Bronchial epithelial cell (primary cell): Measurements from ENCODE around the gene TMEM214. TPM values are rescaled to one million over a fixed set of nuclear protein-coding genes. Genes with fewer than 3 reads are reported as not detected.

ENCODE experiments used
- DNase-seq: peaks from one replicate; pipeline ENCODE4 v3.0.0-alpha.2; 2010; ENCODE audit warnings: low read depth
- FAIRE-seq: peaks from 2 replicates; lab custom pipeline; 2011; peaks lifted over from hg19 to GRCh38; lab: Jason Lieb, UNC
- H3K27me3 ChIP-seq: 2 replicates; pipeline ENCODE4 v1.5.1; 2011; ENCODE audit warnings: low read length; ENCODE audit not compliant: control insufficient read depth, insufficient read depth
- H3K36me3 ChIP-seq: 2 replicates; pipeline ENCODE4 v1.5.1; 2011; ENCODE audit warnings: low read length; ENCODE audit not compliant: control insufficient read depth, insufficient read depth
- H3K4me3 ChIP-seq: 2 replicates; pipeline ENCODE4 v1.5.1; 2011; ENCODE audit warnings: mild to moderate bottlenecking, low read depth, low read length, control low read depth
- CTCF ChIP-seq: IDR thresholded peaks from 2 replicates; pipeline ENCODE4 v1.5.1; 2011; ENCODE audit warnings: mild to moderate bottlenecking, moderate library complexity, low read length, control low read depth, inconsistent platforms; ENCODE audit not compliant: insufficient read depth, severe bottlenecking
- total RNA-seq: library from RNA; depleted of rRNA; stranded (reverse); fragments of >200 nt; gene quantifications from 2 replicates; pipeline ENCODE4 v1.2.1, GENCODE V29; 2014

TMEM214 gene
- total RNA-seq, 1 donor from 2014 or later, result 15.8 TPM

DNA sequence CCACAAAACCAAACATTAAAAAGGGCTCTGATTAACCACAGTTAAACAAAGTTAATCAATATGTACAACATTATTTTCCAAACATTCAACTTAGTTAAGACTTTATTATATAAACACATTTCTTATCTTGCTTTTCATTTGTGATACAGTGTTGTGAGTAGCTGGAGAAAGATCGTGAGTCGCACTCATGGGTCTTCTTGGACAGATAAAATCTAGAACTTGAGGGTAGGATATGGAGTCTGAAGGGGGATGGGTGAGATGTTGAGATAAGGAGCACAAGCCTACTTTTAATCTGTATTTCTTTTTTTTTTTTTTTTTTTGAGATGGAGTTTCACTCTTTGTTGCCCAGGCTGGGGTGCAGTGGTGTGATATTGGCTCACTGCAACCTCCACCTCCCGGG is 22.6 kb upstream of the TMEM214 start:
- no peak for TF ChIP-seq CTCF
- no peak overlapping the region for H3K4me3 ChIP-seq
- DNase-seq (no peak), FAIRE-seq (no peak)
- H3K27me3 ChIP-seq, result no peaks in the 10 kb centered on the region
- no peaks in the 10 kb centered on the region for H3K36me3 ChIP-seq

DNA sequence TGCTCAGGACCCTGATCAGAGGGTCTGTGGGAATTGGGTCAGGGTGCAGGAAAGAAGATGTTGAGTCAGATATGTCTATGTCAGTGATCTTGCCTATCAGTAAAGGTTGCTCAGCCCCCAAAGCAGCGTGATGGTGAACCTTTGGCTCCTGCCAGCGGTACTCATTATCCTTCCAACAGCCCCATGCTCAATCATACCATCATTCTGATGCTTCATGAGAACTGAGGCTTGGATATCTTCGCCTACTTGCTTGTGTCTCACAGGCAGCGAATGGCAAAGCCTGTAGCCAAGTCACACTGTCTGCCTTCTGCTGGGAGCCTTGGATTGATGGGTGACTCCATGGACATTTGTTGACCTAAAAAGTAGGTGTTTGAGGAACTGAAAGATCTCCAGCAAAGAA is 19.0 kb upstream of the TMEM214 start:
- FAIRE-seq (no peak), DNase-seq (no peak)
- TF ChIP-seq CTCF, result no peak

GRCh38 chr2:27014771-27015433 is 17.9 kb upstream of the TMEM214 start:
- TF ChIP-seq CTCF, result no peak
- Histone ChIP-seq H3K36me3 (no peaks in the 10 kb centered on the region), H3K27me3 (no peaks in the 10 kb centered on the region), H3K4me3 (no peak overlapping the region)
- peak; percentile 40 for FAIRE-seq
- no peak for DNase-seq

More for the DNA sequence above, 19.0 kb upstream of the TMEM214 start:
- H3K36me3 ChIP-seq, result no peaks in the 10 kb centered on the region
- H3K27me3 ChIP-seq, result no peaks in the 10 kb centered on the region
- no peak overlapping the region for H3K4me3 ChIP-seq

- DNase-seq (peak; percentile 48), FAIRE-seq (no peak)
- TF ChIP-seq CTCF, result peak; percentile 75
- Histone ChIP-seq H3K36me3 (no peaks in the 10 kb centered on the region), H3K27me3 (no peaks in the 10 kb centered on the region), H3K4me3 (no peak overlapping the region)
Observed at GRCh38 chr2:27016801-27017325, 15.9 kb upstream of the TMEM214 start.

DNA sequence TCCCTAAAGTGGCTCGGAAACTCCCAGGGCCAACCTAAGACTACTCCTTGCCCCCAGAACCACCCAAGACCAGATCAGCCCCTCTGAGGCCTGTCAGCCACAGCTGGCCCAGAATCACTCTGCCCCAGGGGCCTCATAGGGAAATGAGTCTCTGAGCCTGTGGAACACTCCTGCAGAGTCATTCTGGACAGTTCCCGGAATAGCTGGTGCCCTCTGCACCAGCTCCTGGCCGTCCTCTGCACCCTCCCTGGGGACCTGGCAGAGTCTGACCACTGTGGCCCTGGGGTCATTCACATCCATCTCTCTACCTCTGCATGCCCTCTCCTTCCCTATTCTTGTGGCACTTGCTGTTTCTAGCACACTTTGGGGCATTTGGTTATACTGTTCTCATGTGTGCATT is 14.6 kb upstream of the TMEM214 start:
- TF ChIP-seq CTCF, result no peak
- FAIRE-seq, result no peak
- DNase-seq, result no peak

More for the DNA sequence above, 14.6 kb upstream of the TMEM214 start:
- no peak overlapping the region for H3K4me3 ChIP-seq
- H3K27me3 ChIP-seq, result no peaks in the 10 kb centered on the region
- H3K36me3 ChIP-seq, result peaks cover under 1% of the 10 kb centered on the region
